Aorta (tissue), 5 donors: ENCODE measurements around the gene TRIP4. TPM values are rescaled to one million over a fixed set of nuclear protein-coding genes. Genes with fewer than 3 reads are reported as not detected.
A peak's percentile ranks its signal among the peaks of the same experiment; 100 is the strongest.

Experiments
- ATAC-seq: fragments of 200-7000 bp; cut with Tn5 transposase; one replicate; pipeline ENCODE4 v1.9.1; 2022; ENCODE audit warnings: moderate library complexity; ENCODE audit not compliant: low FRiP score
- DNase-seq, 2 donors: peaks; one replicate each; pipeline ENCODE4 v3.0.0-alpha.2; 2020
- H3K27ac ChIP-seq, 2 donors: one replicate each; pipeline ENCODE4 v1.5.1; 2013; ENCODE audit warnings: low read length in 2 of 2, mild to moderate bottlenecking in 2 of 2, moderate library complexity in 2 of 2, control low read depth in 1 of 2, inconsistent platforms in 1 of 2, low read depth in 1 of 2
- H3K27me3 ChIP-seq, 2 donors: one replicate each; pipeline ENCODE4 v1.6.1; 2013; ENCODE audit warnings: control low read depth in 1 of 2, low read length in 1 of 2, mild to moderate bottlenecking in 1 of 2, moderate library complexity in 1 of 2; ENCODE audit not compliant: insufficient read depth in 2 of 2, control insufficient read depth in 1 of 2
- H3K36me3 ChIP-seq, 2 donors: one replicate each; pipeline ENCODE4 v1.6.1; 2013; ENCODE audit warnings: control low read depth in 1 of 2, low read length in 1 of 2, mild to moderate bottlenecking in 1 of 2; ENCODE audit not compliant: insufficient read depth in 2 of 2, control insufficient read depth in 1 of 2
- H3K4me1 ChIP-seq, 2 donors: one replicate each; pipeline ENCODE4 v1.6.1; 2013; ENCODE audit warnings: low read length in 2 of 2, control low read depth in 1 of 2, mild to moderate bottlenecking in 1 of 2, moderate library complexity in 1 of 2; ENCODE audit not compliant: insufficient read depth in 2 of 2, control insufficient read depth in 1 of 2
- H3K4me3 ChIP-seq, 2 donors: one replicate each; pipeline ENCODE4 v1.5.1; 2013; ENCODE audit warnings: low read length in 2 of 2, control low read depth in 1 of 2, mild to moderate bottlenecking in 1 of 2
- H3K9me3 ChIP-seq: one replicate; pipeline ENCODE4 v1.6.1; 2013; ENCODE audit warnings: mild to moderate bottlenecking, low read length; ENCODE audit not compliant: control insufficient read depth
- WGBS, 2 donors: extraction: QIAGEN DNeasy Blood & Tissue Kit; methylation state at CpG; one replicate each; pipeline ENCODE4 v1.1.7; 2013; 5-methylcytosine and 5-hydroxymethylcytosine counted together
- intact Hi-C, 2 donors: fragments of 100-400 bp; cut with DNase I; formaldehyde crosslinking; loops; one replicate each; pipeline versions ENCODE4 v1.14.2 to v1.15.0; 2022
- polyA plus RNA-seq, 2 donors: library from polyadenylated mRNA; stranded (reverse); fragments of 200-250 nt; gene quantifications; one replicate each; pipeline ENCODE4 v1.2.3, GENCODE V29; 2013
- total RNA-seq, 2 donors: library from RNA; stranded (reverse); fragmentation: NEBNext Ultra II Directional; extraction: Animal tissue kit (Norgen Biotek cat#: 25700); gene quantifications; one replicate each; pipeline ENCODE4 v1.2.1, GENCODE V29; 2021
- donor health status: healthy with polysubstance abuse.
- donor health status: Bipolar disorder and iron deficiency.
- donor health status: DM: no; HTN: no; CAD: no.
- donor health status: DM: no; HTN: no; CAD: no.
- donor health status: DM: yes; HTN: yes; CAD: no.

TRIP4 gene
- total and polyA plus RNA-seq, 4 donors = 23.3 to 31.2 (median 26.8) TPM

GRCh38 chr15:64430000-64430735, 42.5 kb downstream of the TRIP4 start:
- intact Hi-C loops = loop anchor here in 1 of 2 donors (5.0 to 10.0 kb wide), 3 partner anchors 225 to 297 kb away; no protein-coding TSS in a partner anchor
- Histone ChIP-seq H3K4me1 (no peaks in the 10 kb centered on the region), H3K27ac (no peak overlapping the region), H3K27me3 (no peaks in the 10 kb centered on the region), H3K4me3 (no peak overlapping the region), H3K36me3 (peaks cover 2 to 3% of the 10 kb centered on the region in 2 donors), H3K9me3 (no peaks in the 10 kb centered on the region)
- no peak for DNase-seq
- ATAC-seq = no peak
- 16% methylated on average over 3 of the region's 3 CpGs for WGBS, 2 donors

- Histone ChIP-seq H3K36me3 (peaks cover 0 to 2% of the 10 kb centered on the region in 2 donors), H3K4me3 (no peak overlapping the region), H3K27me3 (no peaks in the 10 kb centered on the region), H3K9me3 (no peaks in the 10 kb centered on the region), H3K27ac (no peak overlapping the region), H3K4me1 (no peaks in the 10 kb centered on the region)
- WGBS, 2 donors = 96% methylated on average over 1 of the region's 1 CpG
- DNase-seq = no peak
- intact Hi-C loops = no loop called here
- ATAC-seq = no peak
Measured at GRCh38 chr15:64437982-64438381, 50.3 kb downstream of the TRIP4 start.

GRCh38 chr15:64438653-64439447, 51.2 kb downstream of the TRIP4 start:
- H3K4me3 ChIP-seq = no peak overlapping the region
- H3K9me3 ChIP-seq = no peaks in the 10 kb centered on the region
- no peaks in the 10 kb centered on the region for H3K27me3 ChIP-seq
- H3K4me1 ChIP-seq = peaks cover 0 to 3% of the 10 kb centered on the region in 2 donors
- no peak overlapping the region for H3K27ac ChIP-seq
- 81 to 82% methylated on average over 6 of the region's 6 CpGs for WGBS, 2 donors
- ATAC-seq = no peak
- intact Hi-C loops = no loop called here
- no peak for DNase-seq
- H3K36me3 ChIP-seq = no peaks in the 10 kb centered on the region

- H3K4me1 ChIP-seq = peaks cover 0 to 3% of the 10 kb centered on the region in 2 donors
- no peak overlapping the region for H3K4me3 ChIP-seq
- no peak overlapping the region for H3K27ac ChIP-seq
- H3K36me3 ChIP-seq = peaks cover 0 to 2% of the 10 kb centered on the region in 2 donors
- WGBS, 2 donors = 95 to 96% methylated on average over 3 of the region's 3 CpGs
- no peak for DNase-seq
- H3K27me3 ChIP-seq = no peaks in the 10 kb centered on the region
- no peaks in the 10 kb centered on the region for H3K9me3 ChIP-seq
- intact Hi-C loops = no loop called here
- no peak for ATAC-seq
Measured at GRCh38 chr15:64441852-64442251, 54.2 kb downstream of the TRIP4 start.

- no peak for ATAC-seq
- Histone ChIP-seq H3K4me1 (peaks cover 0 to 3% of the 10 kb centered on the region in 2 donors), H3K27ac (no peak overlapping the region), H3K4me3 (no peak overlapping the region), H3K9me3 (no peaks in the 10 kb centered on the region), H3K36me3 (peaks cover 0 to 6% of the 10 kb centered on the region in 2 donors), H3K27me3 (no peaks in the 10 kb centered on the region)
- intact Hi-C loops = no loop called here
- DNase-seq = no peak
- 87 to 88% methylated on average over 2 of the region's 2 CpGs for WGBS, 2 donors
Measured at GRCh38 chr15:64443016-64443415, 55.4 kb downstream of the TRIP4 start.

GRCh38 chr15:64443747-64444621, 56.3 kb downstream of the TRIP4 start:
- ATAC-seq = peak; percentile 50
- Histone ChIP-seq H3K4me1 (peaks cover 0 to 3% of the 10 kb centered on the region in 2 donors), H3K27me3 (no peaks in the 10 kb centered on the region), H3K36me3 (peaks cover 0 to 8% of the 10 kb centered on the region in 2 donors), H3K9me3 (no peaks in the 10 kb centered on the region), H3K27ac (peak overlapping the region in 1 of 2 donors; percentile 43), H3K4me3 (no peak overlapping the region)
- 46 to 47% methylated on average over 3 of the region's 3 CpGs for WGBS, 2 donors
- no peak for DNase-seq
- intact Hi-C loops = no loop called here

GRCh38 chr15:64444836-64445235, 57.2 kb downstream of the TRIP4 start:
- H3K36me3 ChIP-seq = peaks cover 0 to 8% of the 10 kb centered on the region in 2 donors
- no peak overlapping the region for H3K4me3 ChIP-seq
- no peaks in the 10 kb centered on the region for H3K9me3 ChIP-seq
- no peak overlapping the region for H3K27ac ChIP-seq
- H3K27me3 ChIP-seq = no peaks in the 10 kb centered on the region
- peaks cover 0 to 3% of the 10 kb centered on the region in 2 donors for H3K4me1 ChIP-seq
- intact Hi-C loops = no loop called here
- DNase-seq (no peak), ATAC-seq (no peak)

- WGBS, 2 donors = 90 to 93% methylated on average over 6 of the region's 6 CpGs
- no peaks in the 10 kb centered on the region for H3K9me3 ChIP-seq
- H3K27me3 ChIP-seq = no peaks in the 10 kb centered on the region
- H3K27ac ChIP-seq = no peak overlapping the region
- peaks cover 0 to 3% of the 10 kb centered on the region in 2 donors for H3K4me1 ChIP-seq
- DNase-seq (no peak), ATAC-seq (no peak)
- no peak overlapping the region for H3K4me3 ChIP-seq
- H3K36me3 ChIP-seq = peaks cover 0 to 8% of the 10 kb centered on the region in 2 donors
- intact Hi-C loops = no loop called here
Measured at GRCh38 chr15:64447536-64448315, 60.1 kb downstream of the TRIP4 start.
